ENCODE measurements around the gene UPK3A.

GRCh38 chr22:45334528-45334927 lies 49.8 kb downstream of the UPK3A start:
- TF ChIP-seq EZH2 (IDR thresholded peaks at IDR 0.05) (no peak), POLR2AphosphoS5 (IDR thresholded peaks at IDR 0.05; ENCODE audit: borderline replicate concordance, low read depth, low read length) (no peak)
